Measurements from ENCODE around the gene CASK.
A peak's percentile ranks its signal among the peaks of the same experiment; 100 is the strongest.

The CASK gene

DNA sequence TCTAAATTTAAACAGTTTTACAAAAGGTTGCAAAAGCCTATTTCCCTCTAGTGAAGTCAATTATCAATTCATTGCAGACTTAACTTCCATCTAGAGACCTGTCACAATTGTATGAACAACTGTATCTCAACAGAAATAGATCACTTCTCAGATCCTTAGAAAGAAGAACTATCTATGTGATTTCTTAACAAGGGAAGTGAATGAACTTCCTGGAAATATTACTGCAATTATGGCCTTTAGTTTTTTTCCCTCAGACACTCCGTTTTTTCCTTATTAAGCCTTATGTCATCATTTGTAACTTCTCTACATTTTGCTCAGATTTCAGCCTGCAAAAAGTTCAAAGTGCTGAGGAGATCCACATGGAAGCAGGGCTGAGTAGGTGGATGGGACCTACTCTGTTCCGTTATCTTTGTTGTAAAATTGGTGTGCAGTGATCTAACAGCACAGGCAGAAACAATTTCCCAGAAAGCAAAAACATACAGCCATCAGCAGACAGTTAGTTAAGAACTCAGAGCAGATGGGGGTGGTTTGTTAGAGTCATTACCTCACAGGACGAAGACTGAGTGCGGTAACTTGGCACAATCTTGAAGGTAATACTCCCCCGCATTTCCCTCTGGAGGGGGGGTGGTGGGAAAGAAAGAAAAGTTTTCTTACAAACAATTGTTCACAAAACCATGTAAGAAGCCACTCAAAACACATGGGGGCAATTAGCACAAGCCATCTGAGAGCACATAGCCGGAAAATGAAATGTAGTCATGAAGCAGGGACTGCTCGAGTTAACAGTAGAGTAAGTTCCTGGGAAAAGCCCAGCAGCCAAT lies 363.9 kb downstream of the CASK start:
- H3K4me2 ChIP-seq (ENCODE audit: low read length) = no peak overlapping the region
- no peak overlapping the region for H3K4me3 ChIP-seq (ENCODE audit: low read depth, low read length)
- no peak overlapping the region for H3K27ac ChIP-seq
- TF ChIP-seq, protein P1, sequence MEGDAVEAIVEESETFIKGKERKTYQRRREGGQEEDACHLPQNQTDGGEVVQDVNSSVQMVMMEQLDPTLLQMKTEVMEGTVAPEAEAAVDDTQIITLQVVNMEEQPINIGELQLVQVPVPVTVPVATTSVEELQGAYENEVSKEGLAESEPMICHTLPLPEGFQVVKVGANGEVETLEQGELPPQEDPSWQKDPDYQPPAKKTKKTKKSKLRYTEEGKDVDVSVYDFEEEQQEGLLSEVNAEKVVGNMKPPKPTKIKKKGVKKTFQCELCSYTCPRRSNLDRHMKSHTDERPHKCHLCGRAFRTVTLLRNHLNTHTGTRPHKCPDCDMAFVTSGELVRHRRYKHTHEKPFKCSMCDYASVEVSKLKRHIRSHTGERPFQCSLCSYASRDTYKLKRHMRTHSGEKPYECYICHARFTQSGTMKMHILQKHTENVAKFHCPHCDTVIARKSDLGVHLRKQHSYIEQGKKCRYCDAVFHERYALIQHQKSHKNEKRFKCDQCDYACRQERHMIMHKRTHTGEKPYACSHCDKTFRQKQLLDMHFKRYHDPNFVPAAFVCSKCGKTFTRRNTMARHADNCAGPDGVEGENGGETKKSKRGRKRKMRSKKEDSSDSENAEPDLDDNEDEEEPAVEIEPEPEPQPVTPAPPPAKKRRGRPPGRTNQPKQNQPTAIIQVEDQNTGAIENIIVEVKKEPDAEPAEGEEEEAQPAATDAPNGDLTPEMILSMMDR (IDR thresholded peaks at IDR 0.05) = no peak
- no peaks in the 10 kb centered on the region for H3K27me3 ChIP-seq (ENCODE audit: control insufficient read depth, insufficient read depth, low read length)
- H3K9me3 ChIP-seq (ENCODE audit: control insufficient read depth, low read length) = no peaks in the 10 kb centered on the region
- H3K9ac ChIP-seq = no peak overlapping the region
- no peaks in the 10 kb centered on the region for H3K79me2 ChIP-seq
- no peaks in the 10 kb centered on the region for H3K36me3 ChIP-seq (ENCODE audit: control insufficient read depth, insufficient read depth, low read length)
- H2AFZ ChIP-seq = no peak overlapping the region
- no peaks in the 10 kb centered on the region for H3K4me1 ChIP-seq

DNA sequence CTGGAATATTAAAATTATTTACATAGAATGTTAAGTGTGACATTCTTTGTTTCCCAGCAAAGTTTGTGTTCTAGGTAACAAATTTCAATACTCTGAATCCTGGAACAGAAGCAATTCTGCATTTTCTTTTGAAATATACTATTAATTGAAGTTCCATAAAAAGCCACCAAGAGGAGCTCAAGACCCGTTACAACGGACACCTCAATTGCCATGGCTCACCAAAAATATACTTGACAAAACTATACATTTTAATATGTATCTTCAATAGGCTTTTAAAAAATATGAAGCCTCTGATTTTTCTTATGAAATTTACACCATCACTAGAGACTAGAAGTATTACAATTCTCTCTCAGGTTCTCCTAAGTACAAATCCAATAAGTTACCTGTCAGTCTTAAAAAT lies 364.8 kb downstream of the CASK start:
- Histone ChIP-seq H2AFZ (no peak overlapping the region), H3K4me3 (ENCODE audit: low read depth, low read length) (no peak overlapping the region), H3K4me2 (ENCODE audit: low read length) (no peak overlapping the region), H3K9me3 (ENCODE audit: control insufficient read depth, low read length) (no peaks in the 10 kb centered on the region), H3K79me2 (no peaks in the 10 kb centered on the region), H3K4me1 (no peaks in the 10 kb centered on the region), H3K36me3 (ENCODE audit: control insufficient read depth, insufficient read depth, low read length) (no peaks in the 10 kb centered on the region), H3K27me3 (ENCODE audit: control insufficient read depth, insufficient read depth, low read length) (no peaks in the 10 kb centered on the region), H3K27ac (no peak overlapping the region), H3K9ac (no peak overlapping the region)
- TF ChIP-seq, protein P1 (IDR thresholded peaks at IDR 0.05) = peak; percentile 30

- Histone ChIP-seq H3K4me1 (no peaks in the 10 kb centered on the region), H3K9ac (no peak overlapping the region), H2AFZ (no peak overlapping the region), H3K79me2 (no peaks in the 10 kb centered on the region), H3K27me3 (ENCODE audit: control insufficient read depth, insufficient read depth, low read length) (no peaks in the 10 kb centered on the region), H3K36me3 (ENCODE audit: control insufficient read depth, insufficient read depth, low read length) (no peaks in the 10 kb centered on the region), H3K4me2 (ENCODE audit: low read length) (no peak overlapping the region), H3K27ac (no peak overlapping the region), H3K9me3 (ENCODE audit: control insufficient read depth, low read length) (no peaks in the 10 kb centered on the region), H3K4me3 (ENCODE audit: low read depth, low read length) (no peak overlapping the region)
- TF ChIP-seq, protein P1 (IDR thresholded peaks at IDR 0.05) = no peak
Observed at GRCh38 chrX:41556958-41557357, 366.4 kb downstream of the CASK start.

DNA sequence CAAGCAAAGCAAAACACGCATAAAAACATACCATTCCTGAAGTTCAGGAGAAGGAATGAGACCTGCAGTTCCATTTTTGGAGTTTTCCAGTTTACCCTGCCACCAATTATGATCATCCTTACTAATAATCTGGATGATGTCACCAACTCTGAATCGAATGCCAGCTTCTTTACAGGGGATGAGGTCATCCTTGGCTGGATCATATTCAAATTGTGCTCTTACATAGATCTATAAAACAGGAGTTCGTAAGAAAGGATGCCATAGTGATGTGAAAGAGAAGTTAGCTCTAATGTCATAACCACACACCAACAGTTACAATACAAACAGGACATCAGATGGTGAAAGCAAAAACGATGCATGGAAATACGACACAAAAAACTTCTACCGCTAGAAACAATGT lies 369.7 kb downstream of the CASK start:
- Histone ChIP-seq H2AFZ (no peak overlapping the region), H3K36me3 (ENCODE audit: control insufficient read depth, insufficient read depth, low read length) (no peaks in the 10 kb centered on the region), H3K79me2 (no peaks in the 10 kb centered on the region), H3K4me2 (ENCODE audit: low read length) (no peak overlapping the region), H3K27me3 (ENCODE audit: control insufficient read depth, insufficient read depth, low read length) (no peaks in the 10 kb centered on the region), H3K9ac (no peak overlapping the region), H3K27ac (no peak overlapping the region), H3K4me1 (no peaks in the 10 kb centered on the region), H3K9me3 (ENCODE audit: control insufficient read depth, low read length) (no peaks in the 10 kb centered on the region), H3K4me3 (ENCODE audit: low read depth, low read length) (no peak overlapping the region)
- TF ChIP-seq, protein P1 (IDR thresholded peaks at IDR 0.05) = no peak

DNA sequence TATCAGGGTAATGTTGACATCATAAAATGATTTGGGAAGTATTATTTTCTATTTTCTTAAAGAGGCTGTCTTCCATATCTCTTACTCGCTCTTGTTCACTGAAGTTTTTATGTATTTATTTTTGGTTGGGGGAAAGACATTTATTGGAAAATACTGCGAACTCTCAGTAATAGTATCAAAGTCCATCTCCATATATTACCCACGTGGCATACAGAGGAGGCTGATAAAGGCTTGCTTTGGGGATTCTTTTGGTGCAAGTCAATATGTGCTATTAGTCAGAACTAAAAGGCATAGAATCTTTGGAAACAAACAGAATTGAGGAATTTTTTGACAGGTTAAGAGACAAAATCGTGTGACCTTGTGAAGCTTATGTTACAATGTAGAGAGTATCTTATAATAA lies 374.9 kb downstream of the CASK start:
- Histone ChIP-seq H3K9ac (no peak overlapping the region), H3K4me2 (ENCODE audit: low read length) (no peak overlapping the region), H3K4me3 (ENCODE audit: low read depth, low read length) (no peak overlapping the region), H3K9me3 (ENCODE audit: control insufficient read depth, low read length) (no peaks in the 10 kb centered on the region), H3K4me1 (no peaks in the 10 kb centered on the region), H3K79me2 (no peaks in the 10 kb centered on the region), H3K27ac (no peak overlapping the region), H3K36me3 (ENCODE audit: control insufficient read depth, insufficient read depth, low read length) (no peaks in the 10 kb centered on the region), H2AFZ (no peak overlapping the region), H3K27me3 (ENCODE audit: control insufficient read depth, insufficient read depth, low read length) (no peaks in the 10 kb centered on the region)
- TF ChIP-seq, protein P1 (IDR thresholded peaks at IDR 0.05) = no peak

Data from parathyroid adenoma (tissue), 2 donors.